ENCODE measurements around the gene B4GALT2. TPM values are rescaled to one million over a fixed set of nuclear protein-coding genes. Genes with fewer than 3 reads are reported as not detected.

The B4GALT2 gene
- polyA plus RNA-seq, 1 of the 3 experiments (the other 2 are of a cell fraction): 48.0 TPM

GRCh38 chr1:43962324-43962723 lies 16.7 kb upstream of the B4GALT2 start:
- no peaks in the 10 kb centered on the region for H4K20me1 ChIP-seq (ENCODE audit: insufficient read depth)
- POLR2A ChIA-PET: no interaction called here
- H3K9me2 ChIP-seq: no peaks in the 10 kb centered on the region
- no peaks in the 10 kb centered on the region for H3K4me1 ChIP-seq (ENCODE audit: control insufficient read depth in 1 of 2, insufficient read depth in 2 of 2, low read depth in 1 of 2, low read length in 1 of 2)
- H3F3A ChIP-seq (replicated peaks; ENCODE audit: insufficient read depth): no peaks in the 10 kb centered on the region
- H3K36me3 ChIP-seq (replicated peaks in 1 of 2; ENCODE audit: control insufficient read depth in 1 of 2, insufficient read depth in 2 of 2, low read length in 1 of 2): peaks cover 3 to 64% of the 10 kb centered on the region in 2 experiments
- H3K9me3 ChIP-seq: no peaks in the 10 kb centered on the region
- no peak overlapping the region for H3K27ac ChIP-seq (ENCODE audit: low read depth in 2 of 2, low read length in 1 of 2)
- H3K27me3 ChIP-seq (ENCODE audit: insufficient read depth): no peaks in the 10 kb centered on the region
- no peak overlapping the region for H3K4me3 ChIP-seq (ENCODE audit: low read depth in 2 of 2, low read length in 1 of 2)
- no peak overlapping the region for H3K9ac ChIP-seq
- DNase-seq: no peak
- no peak overlapping the region for H2AFZ ChIP-seq (ENCODE audit: low read depth)
- CTCF ChIA-PET: no interaction called here
- no peak overlapping the region for H3K4me2 ChIP-seq
- TF ChIP-seq SMC3 (IDR thresholded peaks at IDR 0.05; ENCODE audit: low read depth, low read length) (no peak), CTCF (IDR thresholded peaks at IDR 0.05) (no peak), CHD2 (IDR thresholded peaks at IDR 0.05; ENCODE audit: low read length, partially characterized antibody) (no peak), RFX5 (IDR thresholded peaks at IDR 0.05; ENCODE audit: low read length) (no peak)
- no peaks in the 10 kb centered on the region for H3K79me2 ChIP-seq (ENCODE audit: insufficient read depth)
- 91% methylated on average over 2 of the region's 2 CpGs for WGBS (ENCODE audit: low lambda C conversion rate)

- Histone ChIP-seq H3K9ac (no peak overlapping the region), H3K27me3 (ENCODE audit: insufficient read depth) (no peaks in the 10 kb centered on the region), H3K36me3 (replicated peaks in 1 of 2; ENCODE audit: control insufficient read depth in 1 of 2, insufficient read depth in 2 of 2, low read length in 1 of 2) (peaks cover 3 to 60% of the 10 kb centered on the region in 2 experiments), H3K79me2 (ENCODE audit: insufficient read depth) (no peaks in the 10 kb centered on the region), H3K4me1 (ENCODE audit: control insufficient read depth in 1 of 2, insufficient read depth in 2 of 2, low read depth in 1 of 2, low read length in 1 of 2) (no peaks in the 10 kb centered on the region), H2AFZ (ENCODE audit: low read depth) (no peak overlapping the region), H4K20me1 (ENCODE audit: insufficient read depth) (no peaks in the 10 kb centered on the region), H3F3A (replicated peaks; ENCODE audit: insufficient read depth) (no peaks in the 10 kb centered on the region), H3K9me2 (no peaks in the 10 kb centered on the region), H3K4me3 (ENCODE audit: low read depth in 2 of 2, low read length in 1 of 2) (no peak overlapping the region), H3K27ac (ENCODE audit: low read depth in 2 of 2, low read length in 1 of 2) (no peak overlapping the region), H3K4me2 (no peak overlapping the region), H3K9me3 (no peaks in the 10 kb centered on the region)
- ChIA-PET CTCF (interaction anchor here (1.1 kb wide), 1 partner anchor 25 kb away, joined by 3 read pairs; no protein-coding TSS in a partner anchor), POLR2A (no interaction called here)
- TF ChIP-seq IRF3 (IDR thresholded peaks at IDR 0.05; ENCODE audit: low read depth, low read length) (no peak), ZBTB33 (IDR thresholded peaks at IDR 0.05; ENCODE audit: borderline replicate concordance, low read depth) (no peak), FOXJ3 (CRISPR knock-in tag; IDR thresholded peaks at IDR 0.05) (no peak), RCOR1 (IDR thresholded peaks at IDR 0.05; ENCODE audit: low read length) (no peak), MXI1 (IDR thresholded peaks at IDR 0.05; ENCODE audit: low read depth, low read length) (no peak), SIN3A (IDR thresholded peaks at IDR 0.05; ENCODE audit: borderline replicate concordance, low read depth, low read length) (no peak), EP300 (IDR thresholded peaks at IDR 0.05; ENCODE audit: borderline replicate concordance in 1 of 2, low read depth in 1 of 2, low read length in 1 of 2) (no peak)
- TF ChIP-seq, protein P1, sequence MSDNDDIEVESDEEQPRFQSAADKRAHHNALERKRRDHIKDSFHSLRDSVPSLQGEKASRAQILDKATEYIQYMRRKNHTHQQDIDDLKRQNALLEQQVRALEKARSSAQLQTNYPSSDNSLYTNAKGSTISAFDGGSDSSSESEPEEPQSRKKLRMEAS (IDR thresholded peaks at IDR 0.05; ENCODE audit: low read depth): no peak
- WGBS (ENCODE audit: low lambda C conversion rate): 96% methylated on average over 3 of the region's 3 CpGs
- DNase-seq: no peak
These were observed 16.0 kb upstream of the B4GALT2 start for GRCh38 chr1:43963006-43963405.
